ENCODE data around the gene TNNT1. TPM values are rescaled to one million over a fixed set of nuclear protein-coding genes. Genes with fewer than 3 reads are reported as not detected.

TNNT1 gene
- polyA plus RNA-seq, 1 experiment: 3.3 TPM

DNA sequence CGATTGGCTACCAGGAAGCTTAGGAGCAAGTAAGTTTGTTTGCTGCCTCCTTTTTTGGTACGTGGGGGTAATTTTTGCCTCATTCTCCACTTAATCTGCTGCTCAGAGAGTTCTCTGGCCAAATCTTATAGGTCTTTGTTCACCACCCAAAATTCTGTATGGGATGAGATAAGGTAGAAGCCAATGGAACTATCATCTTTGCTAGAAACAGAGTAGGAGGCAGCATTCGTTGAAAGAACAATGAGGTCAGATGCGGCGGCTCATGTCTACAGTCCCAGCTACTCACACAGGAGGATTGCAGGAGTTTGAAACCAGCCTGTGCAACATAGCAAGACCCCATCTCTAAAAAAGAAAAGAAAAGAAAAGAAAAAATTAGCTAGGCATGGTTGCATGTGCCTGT, 22.4 kb upstream of the TNNT1 start:
- H3K27me3 ChIP-seq (ENCODE audit: control insufficient read depth, insufficient read depth, low read length): peaks cover 6% of the 10 kb centered on the region
- POLR2A ChIA-PET: interaction anchor here (0.6 kb wide), 1 partner anchor 88 kb away, joined by 3 read pairs; no protein-coding TSS in a partner anchor
- no peak overlapping the region for H3K27ac ChIP-seq (ENCODE audit: low read depth, low read length)
- CTCF ChIA-PET: no interaction called here
- no peak overlapping the region for H3K4me3 ChIP-seq (ENCODE audit: low read depth, low read length)
- TF ChIP-seq, protein P1, sequence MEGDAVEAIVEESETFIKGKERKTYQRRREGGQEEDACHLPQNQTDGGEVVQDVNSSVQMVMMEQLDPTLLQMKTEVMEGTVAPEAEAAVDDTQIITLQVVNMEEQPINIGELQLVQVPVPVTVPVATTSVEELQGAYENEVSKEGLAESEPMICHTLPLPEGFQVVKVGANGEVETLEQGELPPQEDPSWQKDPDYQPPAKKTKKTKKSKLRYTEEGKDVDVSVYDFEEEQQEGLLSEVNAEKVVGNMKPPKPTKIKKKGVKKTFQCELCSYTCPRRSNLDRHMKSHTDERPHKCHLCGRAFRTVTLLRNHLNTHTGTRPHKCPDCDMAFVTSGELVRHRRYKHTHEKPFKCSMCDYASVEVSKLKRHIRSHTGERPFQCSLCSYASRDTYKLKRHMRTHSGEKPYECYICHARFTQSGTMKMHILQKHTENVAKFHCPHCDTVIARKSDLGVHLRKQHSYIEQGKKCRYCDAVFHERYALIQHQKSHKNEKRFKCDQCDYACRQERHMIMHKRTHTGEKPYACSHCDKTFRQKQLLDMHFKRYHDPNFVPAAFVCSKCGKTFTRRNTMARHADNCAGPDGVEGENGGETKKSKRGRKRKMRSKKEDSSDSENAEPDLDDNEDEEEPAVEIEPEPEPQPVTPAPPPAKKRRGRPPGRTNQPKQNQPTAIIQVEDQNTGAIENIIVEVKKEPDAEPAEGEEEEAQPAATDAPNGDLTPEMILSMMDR (IDR thresholded peaks at IDR 0.05; ENCODE audit: low read depth, low read length): no peak
- no peak for DNase-seq (ENCODE audit: low read depth, low spot score)
- peaks cover 12% of the 10 kb centered on the region; the same call in 1 of the 2 replicates for H3K9me3 ChIP-seq (ENCODE audit: control insufficient read depth, insufficient read depth, low read length)

DNA sequence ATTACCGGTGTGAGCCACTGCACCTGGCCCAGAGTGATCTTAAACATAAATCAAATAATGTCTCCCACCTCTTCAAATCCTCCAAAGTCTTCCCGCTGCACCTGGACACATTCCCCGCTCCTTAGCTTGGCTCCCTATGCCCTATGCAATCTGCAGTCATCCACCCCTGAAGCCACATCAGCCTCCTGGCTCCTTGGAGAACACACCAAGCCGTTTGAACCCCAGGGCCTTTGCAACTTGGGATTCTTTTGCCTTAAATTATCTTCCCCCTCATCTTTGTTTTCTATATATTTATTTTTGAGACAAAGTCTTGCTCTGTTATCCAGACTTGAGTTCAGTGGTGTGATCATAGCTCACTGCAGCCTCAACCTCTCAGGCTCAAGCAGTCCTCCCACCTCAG, 20.1 kb upstream of the TNNT1 start:
- no peak for DNase-seq (ENCODE audit: low read depth, low spot score)
- Histone ChIP-seq H3K9me3 (ENCODE audit: control insufficient read depth, insufficient read depth, low read length) (no peaks in the 10 kb centered on the region; the same call in 1 of the 2 replicates), H3K4me3 (ENCODE audit: low read depth, low read length) (no peak overlapping the region), H3K27me3 (ENCODE audit: control insufficient read depth, insufficient read depth, low read length) (peaks cover 8% of the 10 kb centered on the region), H3K27ac (ENCODE audit: low read depth, low read length) (no peak overlapping the region)
- POLR2A ChIA-PET: no interaction called here
- CTCF ChIA-PET: interaction anchor here (0.6 kb wide), 1 partner anchor 20 kb away, joined by 4 read pairs; no protein-coding TSS in a partner anchor
- TF ChIP-seq, protein P1 (IDR thresholded peaks at IDR 0.05; ENCODE audit: low read depth, low read length): no peak

DNA sequence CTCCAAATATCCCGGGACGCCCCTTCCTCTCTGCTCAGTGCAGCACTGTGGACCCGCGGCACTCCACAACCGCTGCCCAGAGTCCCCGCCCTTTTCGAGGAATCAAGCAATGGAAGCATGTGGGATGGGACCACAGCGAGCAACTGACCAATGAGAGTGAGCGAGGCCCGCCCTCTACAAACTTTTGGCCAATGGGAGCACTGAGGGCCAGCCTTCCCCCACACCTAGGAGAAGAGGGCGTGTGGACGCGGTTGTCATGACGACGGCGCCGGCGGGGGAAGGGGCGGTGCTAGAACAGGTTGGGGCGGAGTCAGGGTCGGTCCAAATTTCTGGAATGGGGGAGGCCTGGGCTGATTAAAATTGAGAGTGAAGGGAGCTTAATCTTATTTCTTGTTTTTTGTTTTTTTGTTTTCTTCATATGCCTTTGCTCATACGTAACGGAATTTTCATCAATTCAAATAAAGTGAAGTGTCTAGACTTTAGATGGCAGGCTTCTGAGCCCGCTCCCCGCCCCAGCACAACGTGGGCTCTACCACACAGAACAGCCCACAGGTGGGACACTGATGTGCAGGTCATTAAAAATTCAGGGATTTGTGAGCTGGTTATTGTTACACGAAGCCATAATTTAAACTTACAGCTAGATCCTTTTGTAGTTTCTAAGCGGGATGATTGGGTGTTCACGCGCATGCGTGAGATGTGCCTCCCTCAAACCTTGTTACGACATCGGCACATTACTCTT, 17.7 kb upstream of the TNNT1 start, which contains the start of gene DNAAF3:
Gene DNAAF3, minus strand, starts transcription at position 84 of the 739 bp plus-strand sequence. CDS start 200 bp downstream, outside the sequence.
- Histone ChIP-seq H3K4me3 (ENCODE audit: low read depth, low read length) (peak within 1 kb of the TSS; percentile 64), H3K27me3 (ENCODE audit: control insufficient read depth, insufficient read depth, low read length) (peaks cover 15% of the 10 kb centered on the region), H3K27ac (ENCODE audit: low read depth, low read length) (no peak within 1 kb of the TSS), H3K9me3 (ENCODE audit: control insufficient read depth, insufficient read depth, low read length) (no peaks in the 10 kb centered on the region; the same call in 1 of the 2 replicates)
- ChIA-PET CTCF (interaction anchor here (1.0 to 2.3 kb wide), 5 partner anchors 8 to 301 kb away, joined by 3 to 12 read pairs (median 4); partner anchors contain the start of gene PPP1R12C), POLR2A (interaction anchor here (1.5 kb wide), 1 partner anchor 93 kb away, joined by 3 read pairs; no protein-coding TSS in a partner anchor)
- DNase-seq (ENCODE audit: low read depth, low spot score): peak; percentile 90
- TF ChIP-seq, protein P1 (IDR thresholded peaks at IDR 0.05; ENCODE audit: low read depth, low read length): no peak

DNA sequence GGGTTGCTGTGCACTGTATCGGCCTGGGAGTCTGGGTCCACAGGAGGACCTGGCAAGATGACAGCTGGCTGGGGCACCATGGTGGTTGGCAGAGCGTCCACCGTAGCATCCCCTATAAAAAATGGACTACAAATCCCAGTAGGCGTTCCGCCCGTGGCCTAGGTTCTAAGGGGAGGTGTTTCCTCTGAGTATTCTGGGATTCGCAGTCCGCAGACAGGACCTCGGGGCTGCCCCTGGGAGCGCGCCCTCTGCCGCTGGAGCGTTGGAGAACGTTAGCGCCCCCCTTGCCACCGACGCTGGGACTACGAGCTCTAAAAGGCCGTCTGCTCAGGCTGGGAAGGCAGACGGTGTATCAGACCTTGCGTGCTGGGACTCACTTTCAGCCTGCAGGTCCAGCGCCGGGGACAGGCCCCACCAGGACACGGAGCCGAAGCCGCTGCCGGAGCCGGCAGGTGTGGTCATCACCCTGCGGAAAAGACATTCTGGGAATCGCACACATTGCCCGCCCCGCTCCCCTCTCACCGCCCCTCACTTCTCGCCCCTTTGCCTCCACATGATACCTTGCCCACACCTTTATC, 17.0 kb upstream of the TNNT1 start:
- TF ChIP-seq, protein P1 (IDR thresholded peaks at IDR 0.05; ENCODE audit: low read depth, low read length): peak; percentile 62
- no peak for DNase-seq (ENCODE audit: low read depth, low spot score)
- ChIA-PET POLR2A (interaction anchor here (0.5 to 1.5 kb wide), 2 partner anchors 93 to 227 kb away, joined by 3 read pairs; no protein-coding TSS in a partner anchor), CTCF (interaction anchor here (1.0 to 2.3 kb wide), 5 partner anchors 9 to 302 kb away, joined by 3 to 12 read pairs (median 4); partner anchors contain the start of gene PPP1R12C)
- H3K27ac ChIP-seq (ENCODE audit: low read depth, low read length): no peak overlapping the region
- H3K9me3 ChIP-seq (ENCODE audit: control insufficient read depth, insufficient read depth, low read length): no peaks in the 10 kb centered on the region; the same call in 1 of the 2 replicates
- H3K27me3 ChIP-seq (ENCODE audit: control insufficient read depth, insufficient read depth, low read length): peaks cover 17% of the 10 kb centered on the region
- peak overlapping the region; percentile 64 for H3K4me3 ChIP-seq (ENCODE audit: low read depth, low read length)

Data from AG04450 (cell line).